ENCODE data around the gene PARP4. TPM values are rescaled to one million over a fixed set of nuclear protein-coding genes. Genes with fewer than 3 reads are reported as not detected.
A peak's percentile ranks its signal among the peaks of the same experiment; 100 is the strongest.
"Not testable (repeated sequence)": the region's sequence is repeated elsewhere in the genome, so short reads cannot be mapped to it uniquely, and the experiment has no call there.

The PARP4 gene
- polyA plus RNA-seq = 0.72 and 0.76 TPM in 2 replicates
- 1.5 TPM in 2 replicates for polyA minus RNA-seq

DNA sequence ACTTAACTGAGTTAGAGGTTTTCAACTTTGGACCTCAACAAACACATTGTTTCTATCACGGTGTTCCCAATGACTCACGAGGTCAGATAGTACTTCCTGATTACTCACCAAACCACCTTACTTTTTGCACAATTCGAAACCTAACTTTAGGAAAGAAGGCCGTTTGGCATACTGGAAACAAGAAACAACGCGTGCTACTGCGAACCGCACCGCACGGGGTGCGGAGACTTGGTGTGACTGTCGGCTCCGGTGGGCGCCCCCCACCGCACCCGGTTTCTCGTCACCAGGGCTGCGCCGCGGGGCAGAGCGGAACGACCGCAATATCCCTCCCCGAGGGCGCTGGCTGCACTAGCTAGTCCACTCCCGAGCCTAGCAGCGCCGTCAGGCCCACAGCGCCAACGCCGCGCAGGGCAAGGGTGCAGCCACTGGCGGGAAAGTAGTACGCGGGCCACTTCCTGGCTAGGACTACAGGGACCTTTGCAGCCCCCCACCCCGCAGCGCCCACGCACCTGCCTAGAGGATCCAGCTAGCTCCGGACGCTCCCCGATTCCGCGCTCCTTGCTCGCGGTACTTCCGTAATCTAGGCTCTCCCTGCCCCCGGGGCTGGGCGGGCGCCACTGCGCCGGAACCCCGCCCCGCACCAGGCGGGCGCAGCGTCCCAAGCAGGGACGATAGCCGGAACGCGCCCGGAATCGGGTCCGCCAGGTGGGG is at the start of gene PARP4:
TSS of gene PARP4 (minus strand) at position 582 of the 711 bp plus-strand sequence. CDS start 9,002 bp downstream, outside the sequence.
- peak within 1 kb of the TSS; percentile 77 for H3K4me3 ChIP-seq (ENCODE audit: low read length)
- H3K9ac ChIP-seq (ENCODE audit: low read length) = peak within 1 kb of the TSS; percentile 45
- H3K79me2 ChIP-seq (replicated peaks; ENCODE audit: insufficient read depth, low read length) = no peaks in the 10 kb centered on the region
- no peak within 1 kb of the TSS for H3K27ac ChIP-seq (ENCODE audit: low read length)
- H4K20me1 ChIP-seq (ENCODE audit: insufficient read depth) = no peaks in the 10 kb centered on the region
- H3K4me2 ChIP-seq (ENCODE audit: low read length) = peak within 1 kb of the TSS; percentile 8
- no peaks in the 10 kb centered on the region for H3K9me3 ChIP-seq (ENCODE audit: low read length)
- H3F3A ChIP-seq (ENCODE audit: insufficient read depth, low read length, poor library complexity, severe bottlenecking) = no peaks in the 10 kb centered on the region
- H3K27me3 ChIP-seq (ENCODE audit: insufficient read depth, low read depth, low read length) = peaks cover 21% of the 10 kb centered on the region
- H2AFZ ChIP-seq (ENCODE audit: low read depth, low read length) = peak within 1 kb of the TSS; percentile 61
- no peaks in the 10 kb centered on the region for H3K36me3 ChIP-seq (ENCODE audit: insufficient read depth, low read length)
- no peaks in the 10 kb centered on the region for H3K9me2 ChIP-seq (ENCODE audit: insufficient read depth, low read length)
- TF ChIP-seq MXI1 (conservative IDR thresholded peaks at IDR 0.05; ENCODE audit: poor library complexity, severe bottlenecking) (peak; percentile 57), EZH2 (IDR thresholded peaks at IDR 0.05; ENCODE audit: borderline replicate concordance, insufficient read depth, low read length, poor library complexity, severe bottlenecking) (no peak)
- TF ChIP-seq, protein P1, sequence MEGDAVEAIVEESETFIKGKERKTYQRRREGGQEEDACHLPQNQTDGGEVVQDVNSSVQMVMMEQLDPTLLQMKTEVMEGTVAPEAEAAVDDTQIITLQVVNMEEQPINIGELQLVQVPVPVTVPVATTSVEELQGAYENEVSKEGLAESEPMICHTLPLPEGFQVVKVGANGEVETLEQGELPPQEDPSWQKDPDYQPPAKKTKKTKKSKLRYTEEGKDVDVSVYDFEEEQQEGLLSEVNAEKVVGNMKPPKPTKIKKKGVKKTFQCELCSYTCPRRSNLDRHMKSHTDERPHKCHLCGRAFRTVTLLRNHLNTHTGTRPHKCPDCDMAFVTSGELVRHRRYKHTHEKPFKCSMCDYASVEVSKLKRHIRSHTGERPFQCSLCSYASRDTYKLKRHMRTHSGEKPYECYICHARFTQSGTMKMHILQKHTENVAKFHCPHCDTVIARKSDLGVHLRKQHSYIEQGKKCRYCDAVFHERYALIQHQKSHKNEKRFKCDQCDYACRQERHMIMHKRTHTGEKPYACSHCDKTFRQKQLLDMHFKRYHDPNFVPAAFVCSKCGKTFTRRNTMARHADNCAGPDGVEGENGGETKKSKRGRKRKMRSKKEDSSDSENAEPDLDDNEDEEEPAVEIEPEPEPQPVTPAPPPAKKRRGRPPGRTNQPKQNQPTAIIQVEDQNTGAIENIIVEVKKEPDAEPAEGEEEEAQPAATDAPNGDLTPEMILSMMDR (IDR thresholded peaks at IDR 0.05; ENCODE audit: poor library complexity, severe bottlenecking) = peak; percentile 44

DNA sequence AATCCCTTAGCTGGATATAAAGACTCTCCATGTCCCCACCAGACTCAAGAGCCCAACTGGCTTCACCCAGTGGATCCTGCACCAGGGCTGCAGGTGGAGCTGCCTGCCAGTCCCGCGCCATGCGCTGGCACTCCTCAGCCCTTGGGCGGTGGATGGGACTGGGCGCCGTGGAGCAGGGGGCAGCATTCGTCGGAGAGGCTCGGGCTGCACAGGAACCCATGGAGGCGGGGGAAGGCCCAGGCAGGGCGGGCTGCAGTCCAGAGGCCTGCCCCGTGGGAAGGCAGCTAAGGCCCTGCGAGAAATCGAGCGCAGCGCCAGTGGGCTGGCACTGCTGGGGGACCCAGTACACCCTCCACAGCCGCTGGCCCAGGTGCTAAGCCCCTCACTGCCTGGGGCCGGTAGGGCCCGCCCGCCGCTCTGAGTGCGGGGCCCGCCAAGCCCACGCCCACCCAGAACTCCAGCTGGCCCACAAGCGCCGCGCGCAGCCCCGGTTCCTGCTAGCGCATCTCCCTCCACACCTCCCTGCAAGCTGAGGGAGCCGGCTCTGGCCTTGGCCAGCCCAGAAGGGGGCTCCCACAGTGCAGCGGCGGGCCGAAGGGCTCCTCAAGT is 48.1 kb upstream of the PARP4 start:
- H3K9me3 ChIP-seq (ENCODE audit: low read length); H4K20me1 ChIP-seq (ENCODE audit: insufficient read depth); H3K4me3 ChIP-seq (ENCODE audit: low read length); H3K4me2 ChIP-seq (ENCODE audit: low read length); H3K36me3 ChIP-seq (ENCODE audit: insufficient read depth, low read length); H2AFZ ChIP-seq (ENCODE audit: low read depth, low read length); H3K27me3 ChIP-seq (ENCODE audit: insufficient read depth, low read depth, low read length); H3K27ac ChIP-seq (ENCODE audit: low read length); H3F3A ChIP-seq (ENCODE audit: insufficient read depth, low read length, poor library complexity, severe bottlenecking); H3K9ac ChIP-seq (ENCODE audit: low read length); H3K79me2 ChIP-seq (replicated peaks; ENCODE audit: insufficient read depth, low read length); H3K9me2 ChIP-seq (ENCODE audit: insufficient read depth, low read length): not testable (repeated sequence)

GRCh38 chr13:24559431-24560218 is 47.0 kb upstream of the PARP4 start:
- not testable (repeated sequence) for H3K4me2 ChIP-seq (ENCODE audit: low read length); H3K36me3 ChIP-seq (ENCODE audit: insufficient read depth, low read length); H3K4me3 ChIP-seq (ENCODE audit: low read length)

GRCh38 chr13:24557081-24557480 is 44.5 kb upstream of the PARP4 start:
- H3F3A ChIP-seq (ENCODE audit: insufficient read depth, low read length, poor library complexity, severe bottlenecking) = no peaks in the 10 kb centered on the region
- H3K4me3 ChIP-seq (ENCODE audit: low read length) = no peak overlapping the region
- no peak overlapping the region for H2AFZ ChIP-seq (ENCODE audit: low read depth, low read length)
- no peaks in the 10 kb centered on the region for H3K9me3 ChIP-seq (ENCODE audit: low read length)
- H3K36me3 ChIP-seq (ENCODE audit: insufficient read depth, low read length) = no peaks in the 10 kb centered on the region
- no peak overlapping the region for H3K27ac ChIP-seq (ENCODE audit: low read length)
- no peaks in the 10 kb centered on the region for H4K20me1 ChIP-seq (ENCODE audit: insufficient read depth)
- no peak overlapping the region for H3K4me2 ChIP-seq (ENCODE audit: low read length)
- H3K79me2 ChIP-seq (replicated peaks; ENCODE audit: insufficient read depth, low read length) = no peaks in the 10 kb centered on the region
- H3K9ac ChIP-seq (ENCODE audit: low read length) = no peak overlapping the region
- H3K9me2 ChIP-seq (ENCODE audit: insufficient read depth, low read length) = no peaks in the 10 kb centered on the region
- H3K27me3 ChIP-seq (ENCODE audit: insufficient read depth, low read depth, low read length) = no peaks in the 10 kb centered on the region
- TF ChIP-seq RAD21 (conservative IDR thresholded peaks at IDR 0.05) (no peak), EP300 (conservative IDR thresholded peaks at IDR 0.05; ENCODE audit: poor library complexity, severe bottlenecking) (no peak), MXI1 (conservative IDR thresholded peaks at IDR 0.05; ENCODE audit: poor library complexity, severe bottlenecking) (no peak), EZH2 (IDR thresholded peaks at IDR 0.05; ENCODE audit: borderline replicate concordance, insufficient read depth, low read length, poor library complexity, severe bottlenecking) (no peak), TAF1 (IDR thresholded peaks at IDR 0.05; ENCODE audit: low read depth) (no peak), POLR2AphosphoS5 (IDR thresholded peaks at IDR 0.05) (no peak)
- TF ChIP-seq, protein P1 (IDR thresholded peaks at IDR 0.05; ENCODE audit: poor library complexity, severe bottlenecking) = no peak

More at GRCh38 chr13:24559431-24560218, 47.0 kb upstream of the PARP4 start:
- not testable (repeated sequence) for H3K79me2 ChIP-seq (replicated peaks; ENCODE audit: insufficient read depth, low read length); H3K27ac ChIP-seq (ENCODE audit: low read length); H3K27me3 ChIP-seq (ENCODE audit: insufficient read depth, low read depth, low read length); H3F3A ChIP-seq (ENCODE audit: insufficient read depth, low read length, poor library complexity, severe bottlenecking); H3K9me2 ChIP-seq (ENCODE audit: insufficient read depth, low read length); H2AFZ ChIP-seq (ENCODE audit: low read depth, low read length); H3K9me3 ChIP-seq (ENCODE audit: low read length); H3K9ac ChIP-seq (ENCODE audit: low read length); H4K20me1 ChIP-seq (ENCODE audit: insufficient read depth)

Measured in neural cell (in vitro differentiated cells).